ENCODE results near the gene PF4V1.

PF4V1 gene

DNA sequence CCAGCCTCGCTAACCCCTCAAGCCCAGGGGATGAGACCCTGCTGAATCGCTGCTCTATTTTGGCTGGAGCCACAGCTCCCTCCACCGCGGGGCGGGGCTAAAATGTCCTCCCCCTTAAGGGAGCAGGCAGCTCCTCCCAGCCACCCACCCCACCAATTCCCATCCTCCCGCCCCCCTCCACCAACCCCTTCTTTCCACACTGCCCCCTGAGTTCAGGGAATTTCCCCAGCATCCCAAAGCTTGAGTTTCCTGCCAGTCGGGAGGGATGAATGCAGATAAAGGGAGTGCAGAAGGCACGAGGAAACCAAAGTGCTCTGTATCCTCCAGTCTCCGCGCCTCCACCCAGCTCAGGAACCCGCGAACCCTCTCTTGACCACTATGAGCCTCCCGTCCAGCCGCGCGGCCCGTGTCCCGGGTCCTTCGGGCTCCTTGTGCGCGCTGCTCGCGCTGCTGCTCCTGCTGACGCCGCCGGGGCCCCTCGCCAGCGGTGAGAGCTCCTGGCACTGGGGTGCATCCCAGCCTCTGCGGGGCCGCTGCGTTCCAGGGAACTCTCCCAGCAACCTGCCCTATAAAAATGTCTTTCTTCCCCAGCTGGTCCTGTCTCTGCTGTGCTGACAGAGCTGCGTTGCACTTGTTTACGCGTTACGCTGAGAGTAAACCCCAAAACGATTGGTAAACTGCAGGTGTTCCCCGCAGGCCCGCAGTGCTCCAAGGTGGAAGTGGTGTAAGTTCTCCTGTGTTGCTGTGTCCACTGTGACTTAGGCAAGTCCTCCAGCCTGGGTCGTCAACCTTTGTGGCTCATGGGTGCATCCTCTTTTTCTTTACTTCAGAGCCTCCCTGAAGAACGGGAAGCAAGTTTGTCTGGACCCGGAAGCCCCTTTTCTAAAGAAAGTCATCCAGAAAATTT is 16.5 kb upstream of the PF4V1 start, which contains the start of gene CXCL6:
TSS of gene CXCL6 (plus strand) at position 306 of the 907 bp plus-strand sequence. CDS start at position 379, 73 bp downstream.
- no peaks in the 10 kb centered on the region for H3K4me1 Mint-ChIP-seq
- no peak for ATAC-seq
- H3K27ac Mint-ChIP-seq, result no peak within 1 kb of the TSS
- H3K9me3 Mint-ChIP-seq, result no peaks in the 10 kb centered on the region
- no peak within 1 kb of the TSS for H3K4me3 Mint-ChIP-seq
- peaks cover 8% of the 10 kb centered on the region for H3K27me3 Mint-ChIP-seq
- no peaks in the 10 kb centered on the region for H3K36me3 Mint-ChIP-seq (ENCODE audit: low read depth)
- no peak for DNase-seq

GRCh38 chr4:73839071-73839470 is 14.0 kb upstream of the PF4V1 start:
- Mint-ChIP-seq H3K27ac (no peak overlapping the region), H3K9me3 (no peaks in the 10 kb centered on the region), H3K36me3 (ENCODE audit: low read depth) (no peaks in the 10 kb centered on the region), H3K4me3 (no peak overlapping the region), H3K4me1 (no peaks in the 10 kb centered on the region), H3K27me3 (peaks cover 8% of the 10 kb centered on the region)
- ATAC-seq (no peak), DNase-seq (no peak)

GRCh38 chr4:73839715-73840114 is 13.4 kb upstream of the PF4V1 start:
- H3K27ac Mint-ChIP-seq, result no peak overlapping the region
- H3K9me3 Mint-ChIP-seq, result no peaks in the 10 kb centered on the region
- H3K4me1 Mint-ChIP-seq, result no peaks in the 10 kb centered on the region
- DNase-seq (no peak), ATAC-seq (no peak)
- peaks cover 8% of the 10 kb centered on the region for H3K27me3 Mint-ChIP-seq
- H3K4me3 Mint-ChIP-seq, result no peak overlapping the region
- no peaks in the 10 kb centered on the region for H3K36me3 Mint-ChIP-seq (ENCODE audit: low read depth)

DNA sequence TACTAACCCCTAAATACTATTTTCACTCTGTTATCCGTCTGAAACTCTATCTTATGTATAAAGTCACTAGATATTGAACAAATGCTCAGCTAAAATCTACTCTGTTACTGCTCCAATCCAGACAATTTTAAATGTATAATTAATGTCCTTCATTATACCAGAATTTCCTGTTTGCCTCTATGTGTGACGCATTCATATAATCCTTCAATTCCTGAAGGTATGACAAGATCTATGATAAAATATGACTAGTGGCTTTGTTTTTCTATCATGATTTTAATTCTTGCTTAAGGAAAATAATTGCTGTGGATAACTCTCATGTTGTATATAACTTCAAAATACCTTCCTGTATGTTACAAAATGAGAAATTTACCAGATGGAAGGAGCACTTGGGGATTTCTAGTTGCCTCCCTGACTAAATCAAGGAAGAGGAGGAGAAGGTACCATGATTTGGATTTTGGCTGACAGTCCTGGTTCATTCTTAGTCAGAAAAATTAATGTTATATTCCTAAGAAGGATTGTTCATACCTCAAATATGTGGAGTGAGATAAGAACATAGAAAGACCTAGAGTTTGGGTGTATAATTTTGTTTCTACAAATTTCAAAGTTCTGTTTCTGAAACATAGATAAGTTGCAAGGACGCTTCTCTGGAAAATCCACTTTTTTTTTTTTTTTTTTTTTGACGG is 11.7 kb upstream of the PF4V1 start:
- ATAC-seq, result no peak
- no peaks in the 10 kb centered on the region for H3K36me3 Mint-ChIP-seq (ENCODE audit: low read depth)
- no peaks in the 10 kb centered on the region for H3K4me1 Mint-ChIP-seq
- no peak overlapping the region for H3K4me3 Mint-ChIP-seq
- no peak for DNase-seq
- H3K9me3 Mint-ChIP-seq, result no peaks in the 10 kb centered on the region
- H3K27ac Mint-ChIP-seq, result no peak overlapping the region
- H3K27me3 Mint-ChIP-seq, result peaks cover 8% of the 10 kb centered on the region

DNA sequence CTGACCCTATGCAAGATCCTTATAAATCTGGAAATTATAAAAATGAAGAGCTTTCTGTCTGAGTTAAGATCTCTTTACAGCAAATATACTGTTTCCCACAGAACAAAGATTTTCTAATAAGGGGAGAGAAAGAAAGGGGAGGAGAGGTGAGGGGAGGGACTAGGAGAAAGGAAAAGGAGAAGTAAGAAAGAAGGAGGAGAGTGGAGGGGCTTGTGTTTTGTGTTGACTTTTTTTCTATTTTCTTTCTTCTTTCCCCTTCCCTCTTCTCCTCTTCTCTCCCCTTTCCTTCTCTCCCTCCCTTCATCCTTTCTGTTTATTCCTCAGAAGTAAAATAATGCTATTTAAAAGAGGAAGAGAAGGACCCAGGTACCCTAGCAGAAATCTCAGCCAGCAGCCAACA is 10.4 kb upstream of the PF4V1 start:
- Mint-ChIP-seq H3K27ac (no peak overlapping the region), H3K27me3 (no peaks in the 10 kb centered on the region), H3K4me3 (no peak overlapping the region), H3K36me3 (ENCODE audit: low read depth) (no peaks in the 10 kb centered on the region), H3K9me3 (no peaks in the 10 kb centered on the region), H3K4me1 (no peaks in the 10 kb centered on the region)
- DNase-seq (no peak), ATAC-seq (no peak)

DNA sequence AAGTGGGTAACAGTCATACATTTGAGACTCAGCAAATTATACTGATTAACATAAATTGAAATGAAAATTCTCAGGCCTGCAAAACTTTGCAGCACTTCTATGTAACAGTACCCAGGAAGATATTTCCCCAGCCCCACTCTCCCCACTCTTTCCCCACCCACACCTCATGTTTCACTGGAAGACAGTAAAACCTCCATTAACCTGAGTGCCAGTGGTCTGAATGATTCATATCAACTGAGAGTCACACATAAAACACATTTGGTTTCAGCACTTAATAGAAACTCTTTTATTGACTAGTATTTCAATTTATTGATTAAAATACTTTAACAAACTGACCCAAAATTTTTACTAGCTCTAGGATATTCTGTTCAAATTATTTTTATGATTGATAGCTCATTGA is 9.7 kb upstream of the PF4V1 start:
- Mint-ChIP-seq H3K4me1 (no peaks in the 10 kb centered on the region), H3K27ac (no peak overlapping the region), H3K9me3 (no peaks in the 10 kb centered on the region), H3K36me3 (ENCODE audit: low read depth) (no peaks in the 10 kb centered on the region), H3K27me3 (no peaks in the 10 kb centered on the region), H3K4me3 (no peak overlapping the region)
- no peak for ATAC-seq
- no peak for DNase-seq

GRCh38 chr4:73844345-73844744 is 8.8 kb upstream of the PF4V1 start:
- no peak overlapping the region for H3K27ac Mint-ChIP-seq
- H3K27me3 Mint-ChIP-seq, result no peaks in the 10 kb centered on the region
- ATAC-seq (no peak), DNase-seq (no peak)
- no peaks in the 10 kb centered on the region for H3K9me3 Mint-ChIP-seq
- no peak overlapping the region for H3K4me3 Mint-ChIP-seq
- no peaks in the 10 kb centered on the region for H3K36me3 Mint-ChIP-seq (ENCODE audit: low read depth)
- no peaks in the 10 kb centered on the region for H3K4me1 Mint-ChIP-seq

GRCh38 chr4:73844806-73845205 is 8.3 kb upstream of the PF4V1 start:
- Mint-ChIP-seq H3K4me1 (no peaks in the 10 kb centered on the region), H3K4me3 (no peak overlapping the region), H3K9me3 (no peaks in the 10 kb centered on the region), H3K27me3 (no peaks in the 10 kb centered on the region), H3K27ac (no peak overlapping the region), H3K36me3 (ENCODE audit: low read depth) (no peaks in the 10 kb centered on the region)
- no peak for ATAC-seq
- no peak for DNase-seq

GRCh38 chr4:73847526-73848182 is 5.4 kb upstream of the PF4V1 start:
- no peak overlapping the region for H3K27ac Mint-ChIP-seq
- H3K9me3 Mint-ChIP-seq, result no peaks in the 10 kb centered on the region
- H3K27me3 Mint-ChIP-seq, result no peaks in the 10 kb centered on the region
- ATAC-seq (no peak), DNase-seq (no peak)
- H3K4me3 Mint-ChIP-seq, result no peak overlapping the region
- no peaks in the 10 kb centered on the region for H3K36me3 Mint-ChIP-seq (ENCODE audit: low read depth)
- H3K4me1 Mint-ChIP-seq, result no peaks in the 10 kb centered on the region

DNA sequence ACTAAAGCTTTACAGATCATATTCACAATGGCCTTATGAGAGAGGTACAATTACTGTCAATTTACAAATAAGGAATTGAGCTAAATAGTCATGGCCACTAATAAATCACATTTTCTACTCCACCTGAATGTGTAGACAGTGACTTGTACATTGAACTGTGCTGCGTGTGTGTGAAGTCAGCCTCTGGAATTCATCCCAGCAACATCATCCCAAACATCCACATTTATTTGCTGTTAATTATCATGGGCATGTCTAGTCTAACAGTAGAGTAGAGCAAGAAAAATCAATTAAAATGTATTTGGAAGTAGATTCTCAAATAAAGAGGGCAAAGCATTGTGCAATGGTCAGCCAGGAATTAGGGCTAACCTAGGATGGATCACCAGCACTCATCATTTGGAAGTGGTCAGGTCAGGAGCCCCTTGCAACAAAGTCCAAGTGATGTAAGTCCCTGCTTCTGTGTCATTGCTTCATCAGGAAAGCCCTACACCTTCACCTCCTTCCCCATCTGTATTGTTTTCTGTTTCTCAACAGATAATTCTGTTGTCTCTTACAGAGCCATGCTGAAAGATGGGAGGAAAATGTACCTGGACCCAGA is 4.8 kb upstream of the PF4V1 start:
- Mint-ChIP-seq H3K27me3 (no peaks in the 10 kb centered on the region), H3K4me1 (no peaks in the 10 kb centered on the region), H3K27ac (no peak overlapping the region), H3K9me3 (no peaks in the 10 kb centered on the region), H3K36me3 (ENCODE audit: low read depth) (no peaks in the 10 kb centered on the region), H3K4me3 (no peak overlapping the region)
- no peak for ATAC-seq
- no peak for DNase-seq

GRCh38 chr4:73850261-73850970 is 2.7 kb upstream of the PF4V1 start:
- no peak overlapping the region for H3K27ac Mint-ChIP-seq
- H3K27me3 Mint-ChIP-seq, result peaks cover 3% of the 10 kb centered on the region
- no peaks in the 10 kb centered on the region for H3K4me1 Mint-ChIP-seq
- no peaks in the 10 kb centered on the region for H3K9me3 Mint-ChIP-seq
- no peak for ATAC-seq
- no peaks in the 10 kb centered on the region for H3K36me3 Mint-ChIP-seq (ENCODE audit: low read depth)
- H3K4me3 Mint-ChIP-seq, result no peak overlapping the region
- no peak for DNase-seq

DNA sequence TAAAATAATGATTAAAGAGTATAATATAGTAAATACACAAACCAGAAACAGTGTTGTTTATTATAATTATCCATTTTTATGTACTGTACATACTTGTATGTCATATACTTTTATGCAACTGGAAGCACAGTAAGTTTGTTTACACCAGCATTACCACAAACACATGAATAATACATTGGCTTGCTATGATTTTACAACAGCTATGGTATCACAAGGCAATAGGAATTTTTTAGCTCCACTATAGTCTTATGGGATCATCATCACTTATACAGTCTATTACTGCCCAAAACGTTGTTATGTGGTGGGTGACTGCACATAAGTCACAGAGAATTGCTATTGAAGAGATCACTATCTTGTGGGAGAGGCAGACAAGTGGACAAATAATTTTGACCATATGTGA is 1.8 kb upstream of the PF4V1 start:
- Mint-ChIP-seq H3K4me1 (no peaks in the 10 kb centered on the region), H3K36me3 (ENCODE audit: low read depth) (no peaks in the 10 kb centered on the region), H3K27me3 (peaks cover 3% of the 10 kb centered on the region), H3K4me3 (no peak overlapping the region), H3K27ac (no peak overlapping the region), H3K9me3 (no peaks in the 10 kb centered on the region)
- ATAC-seq (no peak), DNase-seq (no peak)

- Mint-ChIP-seq H3K27ac (no peak overlapping the region), H3K4me3 (no peak overlapping the region), H3K9me3 (no peaks in the 10 kb centered on the region), H3K36me3 (ENCODE audit: low read depth) (no peaks in the 10 kb centered on the region), H3K27me3 (peaks cover 3% of the 10 kb centered on the region), H3K4me1 (no peaks in the 10 kb centered on the region)
- ATAC-seq (no peak), DNase-seq (no peak)
These were observed 325 bp upstream of the PF4V1 start for GRCh38 chr4:73852771-73853170.
